AG09309 (cell line): ENCODE results near the gene PBX2.
"Not testable (repeated sequence)": the region's sequence is repeated elsewhere in the genome, so short reads cannot be mapped to it uniquely, and the experiment has no call there.

Source experiments
- DNase-seq: peaks from one replicate; pipeline ENCODE4 v3.0.0-alpha.2; 2010; ENCODE audit warnings: low read depth
- H3K4me3 ChIP-seq: 2 replicates; pipeline ENCODE4 v1.5.1; 2011; ENCODE audit warnings: mild to moderate bottlenecking, low read depth, low read length, moderate library complexity; ENCODE audit not compliant: control insufficient read depth
- TF ChIP-seq, protein P1 (sequence below): IDR thresholded peaks from 2 replicates; pipeline ENCODE4 v1.5.1; 2011; ENCODE audit warnings: mild to moderate bottlenecking, low read depth, low read length, inconsistent platforms; ENCODE audit not compliant: insufficient read depth, control insufficient read depth; ENCODE audit errors: missing control alignments

Gene PBX2

DNA sequence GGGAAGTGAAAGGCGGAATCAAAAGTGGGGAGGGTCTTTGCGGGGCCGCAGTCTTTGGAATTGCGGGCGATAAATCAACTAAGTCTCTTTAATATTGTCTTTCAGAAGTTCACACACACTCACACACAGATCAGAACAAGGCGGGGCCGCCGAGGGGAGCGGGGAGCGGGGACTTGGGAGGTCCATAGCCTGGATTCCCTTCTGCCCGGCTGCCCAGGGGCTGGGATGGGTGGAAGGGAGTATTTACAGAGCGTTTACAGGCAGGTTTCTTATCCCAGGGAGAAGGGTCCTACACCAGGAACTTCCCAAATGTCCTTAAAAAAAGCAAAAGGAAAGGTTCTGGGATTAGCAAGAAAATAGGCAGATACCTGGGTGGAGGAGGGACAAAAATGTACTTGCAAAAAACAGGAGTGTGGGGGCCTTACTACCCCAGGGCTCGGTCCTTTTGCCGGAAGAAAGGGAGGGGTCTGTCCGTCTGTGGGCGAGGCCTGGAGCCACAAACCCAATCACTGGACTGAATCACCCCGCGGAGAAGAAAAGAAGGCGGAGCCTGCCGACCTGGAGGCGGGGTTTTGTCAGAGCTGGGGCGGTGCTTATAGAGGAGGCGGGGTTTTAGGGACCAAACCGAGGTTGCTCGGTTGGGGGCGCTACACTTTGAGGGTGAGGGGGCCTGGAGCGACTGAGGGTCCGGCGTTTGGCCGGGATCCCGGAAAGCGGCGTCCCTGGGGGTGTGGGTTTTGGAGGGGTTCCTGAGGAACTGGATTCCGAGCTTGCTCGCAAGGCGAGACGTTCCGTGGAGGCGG is 41.5 kb downstream of the PBX2 start:
- no peak for DNase-seq
- TF ChIP-seq, protein P1, sequence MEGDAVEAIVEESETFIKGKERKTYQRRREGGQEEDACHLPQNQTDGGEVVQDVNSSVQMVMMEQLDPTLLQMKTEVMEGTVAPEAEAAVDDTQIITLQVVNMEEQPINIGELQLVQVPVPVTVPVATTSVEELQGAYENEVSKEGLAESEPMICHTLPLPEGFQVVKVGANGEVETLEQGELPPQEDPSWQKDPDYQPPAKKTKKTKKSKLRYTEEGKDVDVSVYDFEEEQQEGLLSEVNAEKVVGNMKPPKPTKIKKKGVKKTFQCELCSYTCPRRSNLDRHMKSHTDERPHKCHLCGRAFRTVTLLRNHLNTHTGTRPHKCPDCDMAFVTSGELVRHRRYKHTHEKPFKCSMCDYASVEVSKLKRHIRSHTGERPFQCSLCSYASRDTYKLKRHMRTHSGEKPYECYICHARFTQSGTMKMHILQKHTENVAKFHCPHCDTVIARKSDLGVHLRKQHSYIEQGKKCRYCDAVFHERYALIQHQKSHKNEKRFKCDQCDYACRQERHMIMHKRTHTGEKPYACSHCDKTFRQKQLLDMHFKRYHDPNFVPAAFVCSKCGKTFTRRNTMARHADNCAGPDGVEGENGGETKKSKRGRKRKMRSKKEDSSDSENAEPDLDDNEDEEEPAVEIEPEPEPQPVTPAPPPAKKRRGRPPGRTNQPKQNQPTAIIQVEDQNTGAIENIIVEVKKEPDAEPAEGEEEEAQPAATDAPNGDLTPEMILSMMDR, result no peak
- H3K4me3 ChIP-seq, result no peak overlapping the region

DNA sequence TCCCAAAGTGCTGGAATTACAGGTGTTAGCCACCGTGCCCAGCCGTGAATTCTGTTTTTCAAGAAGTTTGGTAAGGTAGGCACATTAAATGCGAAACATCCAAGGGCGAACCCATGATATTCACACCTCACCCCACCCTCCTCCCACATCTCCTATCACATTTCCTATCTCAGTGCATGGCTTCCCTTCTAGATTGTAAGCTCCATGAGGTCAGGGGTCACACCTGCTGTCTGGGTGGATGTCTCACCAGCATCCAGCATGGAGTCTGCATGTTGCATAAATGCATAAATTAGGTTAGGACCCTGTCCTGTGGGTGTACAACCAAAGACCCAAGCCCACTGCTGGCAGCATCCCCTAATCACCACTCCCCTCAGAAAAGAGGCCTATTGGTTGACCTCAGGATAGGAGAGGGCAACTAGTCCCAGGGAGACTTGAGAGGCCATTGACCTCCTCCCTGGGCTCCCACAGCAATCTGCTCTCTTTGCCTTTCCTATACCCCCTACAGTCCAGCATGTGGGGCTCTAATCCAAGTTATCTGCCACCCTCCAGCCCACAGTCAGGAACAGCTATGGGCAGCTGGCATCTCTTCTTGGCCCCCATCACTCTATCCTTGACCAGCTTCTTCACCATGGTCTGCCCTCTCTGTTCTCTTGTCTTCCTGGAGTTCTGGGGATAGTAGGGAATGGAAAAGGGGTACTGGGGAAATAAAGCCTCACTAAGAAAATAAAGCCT is 42.4 kb downstream of the PBX2 start:
- TF ChIP-seq, protein P1, result no peak
- H3K4me3 ChIP-seq, result no peak overlapping the region
- no peak for DNase-seq

DNA sequence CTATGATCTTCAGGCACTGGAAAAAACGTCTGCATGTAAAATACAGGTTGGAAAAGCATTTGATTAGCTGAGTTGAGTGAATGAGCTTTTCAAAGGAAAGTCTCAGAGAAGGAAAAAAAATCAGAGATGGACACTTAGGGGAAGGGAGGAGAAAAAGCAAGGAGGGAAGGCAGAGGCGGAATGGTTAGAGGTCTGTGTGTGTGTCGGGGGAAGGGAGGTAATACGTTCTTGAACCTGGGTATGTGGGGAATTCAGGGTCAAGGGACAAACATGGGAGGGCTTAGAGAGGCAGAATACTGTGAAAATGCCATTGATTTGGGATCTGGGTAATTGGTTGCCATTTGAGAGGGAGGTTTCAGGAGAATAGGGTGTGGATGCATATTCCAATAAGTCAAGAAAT is 43.3 kb downstream of the PBX2 start:
- no peak for DNase-seq
- H3K4me3 ChIP-seq, result no peak overlapping the region
- TF ChIP-seq, protein P1, result no peak

DNA sequence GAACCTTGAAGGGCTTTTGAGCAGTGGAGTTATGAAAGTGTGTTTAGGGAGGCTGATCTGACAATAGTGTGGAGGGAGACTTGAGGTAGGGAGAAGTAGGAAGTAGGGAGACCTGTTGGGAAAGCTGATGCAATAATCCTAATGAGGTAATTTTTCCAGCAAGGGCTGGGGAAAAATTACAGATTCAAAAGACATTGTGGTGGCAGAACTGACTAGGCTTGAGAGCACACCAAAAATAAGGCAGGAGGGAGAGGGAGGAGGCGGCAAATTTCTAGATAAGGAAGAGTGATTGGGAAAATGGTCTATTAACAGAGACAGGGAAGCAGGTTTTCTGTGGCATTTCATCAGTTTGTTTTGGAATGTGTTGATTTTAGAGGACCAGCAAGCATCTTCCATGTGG is 43.7 kb downstream of the PBX2 start:
- H3K4me3 ChIP-seq, result no peak overlapping the region
- DNase-seq, result no peak
- TF ChIP-seq, protein P1, result no peak

DNA sequence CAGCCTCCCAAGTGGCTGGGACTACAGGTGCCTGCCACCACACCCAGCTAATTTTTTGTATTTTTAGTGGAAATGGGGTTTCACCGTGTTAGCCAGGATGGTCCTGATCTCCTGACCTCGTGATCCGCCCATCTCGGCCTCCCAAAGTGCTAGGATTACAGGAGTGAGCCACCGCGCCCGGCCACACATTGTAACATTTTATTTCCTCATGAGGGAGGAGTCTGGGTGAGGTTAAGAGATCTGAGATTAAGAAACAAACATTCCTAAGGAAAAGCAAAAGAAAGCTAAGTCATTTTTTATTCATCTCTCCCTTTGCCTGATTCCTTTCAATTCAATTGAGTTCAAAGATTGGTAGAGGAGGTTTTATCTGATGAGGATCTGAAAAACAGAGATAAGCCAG is 45.8 kb downstream of the PBX2 start:
- not testable (repeated sequence) for H3K4me3 ChIP-seq, DNase-seq

DNA sequence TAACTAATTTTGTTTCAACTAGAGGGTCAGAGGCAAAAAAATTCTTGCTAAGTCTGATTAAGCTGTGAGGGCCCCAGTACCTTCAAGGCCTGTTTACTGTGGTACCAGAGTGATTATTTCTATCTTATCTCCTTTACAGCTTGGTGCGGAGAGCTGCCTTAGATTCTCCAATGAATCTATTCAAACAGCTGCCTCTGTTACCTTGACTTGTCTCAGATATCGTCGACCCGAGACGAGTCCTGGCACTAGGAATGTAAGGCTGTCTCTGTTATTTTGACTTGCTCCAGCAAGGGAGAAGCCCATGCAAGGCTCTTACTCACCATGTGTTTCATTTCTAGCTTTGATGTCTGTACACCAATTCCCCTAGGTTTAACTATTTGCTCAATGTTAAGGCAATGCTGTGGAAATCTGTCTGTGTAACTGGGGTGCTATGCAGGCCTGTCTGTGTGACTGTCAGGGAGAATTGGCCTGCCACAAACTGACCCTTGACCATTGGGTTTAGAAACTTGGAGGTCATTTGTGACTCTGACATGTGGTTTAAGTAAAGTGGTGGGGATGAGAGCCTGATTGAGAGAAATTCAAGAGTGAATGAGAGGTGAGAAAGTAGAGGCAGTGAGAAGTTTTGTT is 49.5 kb downstream of the PBX2 start:
- no peak overlapping the region for H3K4me3 ChIP-seq
- no peak for DNase-seq
- TF ChIP-seq, protein P1, result no peak

DNA sequence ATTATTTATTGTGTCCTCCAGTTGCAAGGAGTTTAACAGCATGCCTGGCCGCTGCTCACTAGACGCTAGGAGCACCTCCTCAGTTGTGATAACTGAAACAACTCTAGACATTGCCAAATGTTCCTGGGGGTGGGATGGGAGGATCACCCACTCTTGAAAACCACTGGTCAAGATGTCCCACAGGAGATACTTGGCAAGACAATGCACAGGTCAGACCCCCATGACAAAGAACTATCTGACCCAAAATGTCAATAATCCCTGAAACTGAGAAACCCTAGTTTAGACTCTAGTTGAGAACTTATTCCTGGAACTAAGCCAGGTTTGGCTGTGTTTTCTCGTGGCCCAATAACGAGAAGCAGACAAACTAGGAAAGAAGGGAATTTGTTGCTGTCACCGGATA is 50.4 kb downstream of the PBX2 start:
- TF ChIP-seq, protein P1, result no peak
- DNase-seq, result no peak
- H3K4me3 ChIP-seq, result no peak overlapping the region
